OCI-LY7 (cell line): Measurements from ENCODE around the gene SRSF4. TPM values are rescaled to one million over a fixed set of nuclear protein-coding genes. Genes with fewer than 3 reads are reported as not detected.

ENCODE experiments used
- BruUV-seq: library from RNA; stranded (reverse); fragments of 400-500 nt; replicated peaks from 2 replicates; lab custom pipeline; 2021; lab: Mats Ljungman, UMichigan
- CTCF ChIA-PET: fragments of 300-600 bp; sonication (Branson Sonifier 250); formaldehyde crosslinking; loops from one replicate; lab custom pipeline; 2022; ENCODE audit warnings: antibody characterized with exemption; ENCODE audit not compliant: unreplicated experiment; lab: Charles Lee
- POLR2A ChIA-PET: fragments of 300-600 bp; sonication (Branson Sonifier 250); formaldehyde crosslinking; loops from one replicate; lab custom pipeline; 2022; ENCODE audit warnings: antibody characterized with exemption; lab: Charles Lee
- DNase-seq: peaks from one replicate; pipeline ENCODE4 v3.0.0-alpha.2; 2015; ENCODE audit warnings: low spot score
- H2AFZ ChIP-seq: fragments of 200-600 bp; sonication (generic), shearing (Covaris generic); 2 replicates; pipeline ENCODE4 v1.6.1; 2014; ENCODE audit warnings: mild to moderate bottlenecking, antibody characterized with exemption, low read length, moderate library complexity
- H3K27ac ChIP-seq: fragments of 200-600 bp; sonication (generic); 2 replicates; pipeline ENCODE4 v1.5.1; 2014; ENCODE audit warnings: mixed run types, low read depth, mild to moderate bottlenecking, moderate library complexity, low read length, inconsistent platforms; ENCODE audit not compliant: poor library complexity, severe bottlenecking
- H3K36me3 ChIP-seq: fragments of 200-600 bp; sonication (generic); 2 replicates; pipeline ENCODE4 v1.6.1; 2014; ENCODE audit warnings: mild to moderate bottlenecking, antibody characterized with exemption, low read length, moderate library complexity, mixed read lengths; ENCODE audit not compliant: insufficient read depth
- H3K4me1 ChIP-seq: fragments of 200-600 bp; sonication (generic); 2 replicates; pipeline ENCODE4 v1.5.1; 2014; ENCODE audit warnings: mild to moderate bottlenecking, low read length; ENCODE audit not compliant: insufficient read depth, poor library complexity, severe bottlenecking
- H3K4me2 ChIP-seq: fragments of 200-600 bp; sonication (generic); 2 replicates; pipeline ENCODE4 v1.6.1; 2014; ENCODE audit warnings: mild to moderate bottlenecking, low read length
- H3K4me3 ChIP-seq: fragments of 200-600 bp; sonication (generic); 2 replicates; pipeline ENCODE4 v1.5.1; 2014; ENCODE audit warnings: mild to moderate bottlenecking, low read depth, low read length; ENCODE audit not compliant: poor library complexity, severe bottlenecking
- H3K79me2 ChIP-seq: fragments of 200-600 bp; sonication (generic); 2 replicates; pipeline ENCODE4 v1.6.1; 2016; ENCODE audit warnings: low read depth, mild to moderate bottlenecking, low read length, moderate library complexity, mixed read lengths; ENCODE audit not compliant: insufficient read depth
- H3K9me2 ChIP-seq: fragments of 200-600 bp; sonication (generic); 2 replicates; pipeline ENCODE4 v1.6.1; 2016; ENCODE audit warnings: mild to moderate bottlenecking, low read length, mixed read lengths; ENCODE audit not compliant: insufficient read depth
- H3K9me3 ChIP-seq: fragments of 200-600 bp; sonication (generic); 2 replicates; pipeline ENCODE4 v1.6.1; 2014; ENCODE audit warnings: mild to moderate bottlenecking, mixed run types, low read length, mixed read lengths
- H4K20me1 ChIP-seq: fragments of 200-600 bp; sonication (generic); 2 replicates; pipeline ENCODE4 v1.6.1; 2014; ENCODE audit warnings: mild to moderate bottlenecking, antibody characterized with exemption, low read length, moderate library complexity, mixed read lengths; ENCODE audit not compliant: insufficient read depth
- EZH2phosphoT487 ChIP-seq: fragments of 200-600 bp; sonication (generic); IDR thresholded peaks from 2 replicates; pipeline ENCODE4 v1.6.1; 2018; ENCODE audit warnings: low read depth, borderline replicate concordance, mild to moderate bottlenecking, mixed run types, antibody characterized with exemption, low read length, moderate library complexity, mixed read lengths
- intact Hi-C: fragments of 100-400 bp; cut with micrococcal nuclease; formaldehyde crosslinking; loops from one replicate; pipeline ENCODE4 v1.10.0; 2022; ENCODE audit not compliant: unreplicated experiment
- total RNA-seq, 2 experiments: library from RNA; depleted of rRNA in 1 of 2; stranded (reverse); fragments of >200 nt in 1 of 2; shearing (Covaris generic) in 1 of 2; gene quantifications; 2 replicates each; pipeline ENCODE4 v1.2.3, GENCODE V29; 2014 to 2022
- TF ChIP-seq, protein P1 (sequence below): fragments of 200-600 bp; sonication (generic); conservative IDR thresholded peaks from 2 replicates; pipeline ENCODE4 v1.5.1; 2014; ENCODE audit warnings: mild to moderate bottlenecking, antibody characterized with exemption, low read length, moderate library complexity, mixed read lengths

The SRSF4 gene
- total RNA-seq, 2 experiments from 2014 or later, result 52.8 to 122 TPM

DNA sequence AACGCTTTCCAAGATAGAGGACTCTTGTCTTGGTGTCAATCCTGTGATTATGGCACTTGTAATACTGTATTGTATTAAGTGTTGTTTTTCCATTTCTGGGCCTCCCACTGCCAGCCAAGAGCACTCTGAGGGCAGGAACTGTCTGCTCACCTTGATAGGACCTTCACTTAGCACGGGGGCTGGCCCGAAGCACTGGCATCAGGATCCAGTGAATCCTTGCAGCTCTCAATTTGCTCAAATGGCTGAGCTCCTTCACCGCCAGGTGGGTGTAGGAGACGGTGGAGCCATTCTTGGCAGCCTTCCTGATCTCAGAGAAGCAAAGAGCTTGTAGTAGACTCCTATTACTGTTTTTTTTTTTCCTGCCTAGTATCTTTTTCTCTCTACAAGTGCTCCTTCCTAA, 31.4 kb upstream of the SRSF4 start:
- no peak for DNase-seq
- POLR2A ChIA-PET, result no interaction called here
- Histone ChIP-seq H3K9me2 (no peaks in the 10 kb centered on the region), H3K36me3 (peaks cover 48% of the 10 kb centered on the region), H2AFZ (no peak overlapping the region), H4K20me1 (no peaks in the 10 kb centered on the region), H3K27ac (no peak overlapping the region), H3K9me3 (no peaks in the 10 kb centered on the region), H3K79me2 (no peaks in the 10 kb centered on the region), H3K4me1 (no peaks in the 10 kb centered on the region), H3K4me3 (no peak overlapping the region), H3K4me2 (no peak overlapping the region)
- intact Hi-C loops, result no loop called here
- BruUV-seq, result no TSS peak
- CTCF ChIA-PET, result no interaction called here
- no peak for TF ChIP-seq EZH2phosphoT487
- TF ChIP-seq, protein P1, sequence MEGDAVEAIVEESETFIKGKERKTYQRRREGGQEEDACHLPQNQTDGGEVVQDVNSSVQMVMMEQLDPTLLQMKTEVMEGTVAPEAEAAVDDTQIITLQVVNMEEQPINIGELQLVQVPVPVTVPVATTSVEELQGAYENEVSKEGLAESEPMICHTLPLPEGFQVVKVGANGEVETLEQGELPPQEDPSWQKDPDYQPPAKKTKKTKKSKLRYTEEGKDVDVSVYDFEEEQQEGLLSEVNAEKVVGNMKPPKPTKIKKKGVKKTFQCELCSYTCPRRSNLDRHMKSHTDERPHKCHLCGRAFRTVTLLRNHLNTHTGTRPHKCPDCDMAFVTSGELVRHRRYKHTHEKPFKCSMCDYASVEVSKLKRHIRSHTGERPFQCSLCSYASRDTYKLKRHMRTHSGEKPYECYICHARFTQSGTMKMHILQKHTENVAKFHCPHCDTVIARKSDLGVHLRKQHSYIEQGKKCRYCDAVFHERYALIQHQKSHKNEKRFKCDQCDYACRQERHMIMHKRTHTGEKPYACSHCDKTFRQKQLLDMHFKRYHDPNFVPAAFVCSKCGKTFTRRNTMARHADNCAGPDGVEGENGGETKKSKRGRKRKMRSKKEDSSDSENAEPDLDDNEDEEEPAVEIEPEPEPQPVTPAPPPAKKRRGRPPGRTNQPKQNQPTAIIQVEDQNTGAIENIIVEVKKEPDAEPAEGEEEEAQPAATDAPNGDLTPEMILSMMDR, result no peak

DNA sequence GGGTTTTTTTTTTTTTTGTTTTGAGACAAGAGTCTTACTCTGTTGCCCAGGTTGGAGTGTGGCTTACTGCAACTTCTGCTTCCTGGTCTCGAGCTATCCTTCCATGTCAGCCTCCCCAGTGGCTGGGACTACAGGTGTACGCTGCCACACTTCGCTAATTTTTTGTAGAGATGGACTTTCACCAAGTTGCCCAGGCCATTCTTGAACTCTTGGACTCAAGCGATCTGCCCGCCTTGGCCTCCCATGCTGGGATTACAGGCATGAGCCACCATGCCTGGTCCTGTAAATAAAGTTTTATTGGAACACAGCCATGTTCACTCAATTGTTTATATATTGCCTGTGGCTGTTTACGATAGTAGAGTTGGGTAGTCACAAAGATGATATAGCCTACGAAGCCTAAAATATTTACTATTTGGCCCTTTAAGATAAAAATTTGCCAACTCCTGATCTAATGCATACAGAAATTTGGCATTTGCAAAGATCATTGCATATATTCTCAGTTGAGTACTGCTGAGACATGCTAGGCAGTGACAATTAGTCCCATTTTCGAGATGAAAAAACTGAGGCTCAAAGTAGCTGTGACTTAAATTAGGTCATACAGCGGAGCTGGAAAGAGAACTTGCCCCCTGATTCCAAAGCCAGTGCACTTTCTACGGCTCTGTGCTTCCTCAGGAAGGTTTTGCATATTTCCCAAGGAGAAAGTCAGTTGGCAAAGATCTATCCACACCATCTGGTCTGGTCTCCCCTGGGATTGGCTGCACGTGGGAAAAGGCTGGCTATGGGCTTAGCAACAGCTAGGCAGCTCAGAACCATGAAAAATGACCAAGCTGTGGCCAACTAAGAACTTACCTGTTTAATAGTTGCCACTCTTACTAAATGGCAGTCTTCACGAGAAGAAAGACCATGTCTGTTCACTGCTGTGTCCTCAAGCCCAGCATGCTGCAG, 29.7 kb upstream of the SRSF4 start:
- Histone ChIP-seq H3K79me2 (no peaks in the 10 kb centered on the region), H3K4me2 (no peak overlapping the region), H3K4me1 (no peaks in the 10 kb centered on the region), H2AFZ (no peak overlapping the region), H3K9me3 (no peaks in the 10 kb centered on the region), H3K9me2 (no peaks in the 10 kb centered on the region), H3K36me3 (peaks cover 47% of the 10 kb centered on the region), H3K4me3 (no peak overlapping the region), H4K20me1 (no peaks in the 10 kb centered on the region), H3K27ac (no peak overlapping the region)
- POLR2A ChIA-PET, result interaction anchor here (0.7 kb wide), 1 partner anchor 29 kb away, joined by 3 read pairs; no protein-coding TSS in a partner anchor
- CTCF ChIA-PET, result no interaction called here
- TF ChIP-seq, protein P1, result no peak
- TF ChIP-seq EZH2phosphoT487, result no peak
- no peak for DNase-seq
- BruUV-seq, result no TSS peak
- intact Hi-C loops, result no loop called here
